ENCODE results near the gene CRY2.
"Not testable (repeated sequence)": the region's sequence is repeated elsewhere in the genome, so short reads cannot be mapped to it uniquely, and the experiment has no call there.

Gene CRY2

GRCh38 chr11:45846974-45847910, at the start of gene CRY2:
TSS of gene CRY2 (plus strand) at chr11:45847475. CDS start at chr11:45847491, 16 bp downstream.
- DNase-seq: peak; percentile 99

GRCh38 chr11:45798793-45799441, 48.4 kb upstream of the CRY2 start:
- no peak for DNase-seq

GRCh38 chr11:45799562-45799961, 47.7 kb upstream of the CRY2 start:
- DNase-seq: no peak

- no peak for DNase-seq
Observed at GRCh38 chr11:45800261-45800660, 47.0 kb upstream of the CRY2 start.

- peak; percentile 65 for DNase-seq
Observed at GRCh38 chr11:45801723-45802315, 45.5 kb upstream of the CRY2 start.

GRCh38 chr11:45802531-45803317, 44.6 kb upstream of the CRY2 start:
- no peak for DNase-seq

- DNase-seq: peak; percentile 74
Observed at GRCh38 chr11:45803971-45804760, 43.1 kb upstream of the CRY2 start.

GRCh38 chr11:45804761-45805304, 42.4 kb upstream of the CRY2 start, which contains the start of gene SLC35C1:
TSS of gene SLC35C1 (plus strand) at chr11:45805149. CDS start at chr11:45805802, 653 bp downstream.
- DNase-seq: peak; percentile 99

GRCh38 chr11:45805305-45806071, 41.8 kb upstream of the CRY2 start:
- peak; percentile 48 for DNase-seq

GRCh38 chr11:45806072-45806933, 41.0 kb upstream of the CRY2 start:
- no peak for DNase-seq

GRCh38 chr11:45806937-45807791, 40.1 kb upstream of the CRY2 start:
- peak; percentile 34 for DNase-seq

GRCh38 chr11:45807792-45808238, 39.5 kb upstream of the CRY2 start:
- DNase-seq: no peak

GRCh38 chr11:45808427-45808826, 38.8 kb upstream of the CRY2 start:
- not testable (repeated sequence) for DNase-seq

- no peak for DNase-seq
Observed at GRCh38 chr11:45809456-45810395, 37.5 kb upstream of the CRY2 start.

- DNase-seq: no peak
Observed at GRCh38 chr11:45810431-45811108, 36.7 kb upstream of the CRY2 start.

- no peak for DNase-seq
Observed at GRCh38 chr11:45811109-45811435, 36.2 kb upstream of the CRY2 start.
